ENCODE measurements around the gene TMEM87B. TPM values are rescaled to one million over a fixed set of nuclear protein-coding genes. Genes with fewer than 3 reads are reported as not detected.
A peak's percentile ranks its signal among the peaks of the same experiment; 100 is the strongest.

Gene TMEM87B
- total RNA-seq, 1 donor: 112 TPM

DNA sequence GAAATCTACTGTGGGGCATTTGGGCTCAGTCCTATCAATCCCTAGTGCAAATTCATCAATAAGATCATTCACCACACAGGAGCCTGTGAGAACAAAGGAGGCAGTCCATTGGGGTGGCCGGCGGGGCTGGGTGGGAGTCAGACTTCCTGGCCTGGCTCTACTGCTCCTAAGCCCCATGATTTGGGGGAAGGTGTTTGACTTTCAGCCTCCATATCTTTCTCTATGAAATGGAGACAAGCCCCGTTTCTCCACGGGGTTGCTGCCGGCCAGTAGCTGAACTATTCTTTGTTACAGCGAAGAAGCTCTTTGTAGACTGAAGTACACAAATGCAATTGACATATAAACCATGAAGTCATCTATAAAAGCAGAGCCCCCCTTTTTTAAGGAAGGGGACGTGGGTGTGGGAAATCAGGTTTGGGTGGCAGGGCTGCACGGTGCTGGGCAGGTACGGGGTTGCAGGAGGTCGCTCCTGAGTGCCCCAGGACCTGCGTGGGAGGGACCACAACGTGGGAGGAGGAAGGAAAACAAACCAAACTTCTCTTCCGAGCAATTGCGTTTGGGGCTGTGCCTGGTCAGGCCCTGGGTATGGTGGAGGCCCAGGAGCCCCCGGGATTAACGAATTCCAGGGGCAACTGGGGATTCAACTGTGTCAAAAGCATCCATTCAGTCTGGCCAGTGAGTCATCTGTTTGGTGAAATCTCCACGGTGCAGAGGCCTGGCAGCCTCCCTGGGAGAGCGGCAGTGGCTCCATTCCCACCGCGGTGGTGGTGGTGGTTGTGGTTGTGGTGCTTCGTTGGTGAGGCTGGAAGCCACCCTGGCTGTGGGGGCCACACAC lies 101.3 kb downstream of the TMEM87B start:
- peak; percentile 53 for DNase-seq (ENCODE audit: low read depth)
- TF ChIP-seq, protein P1, sequence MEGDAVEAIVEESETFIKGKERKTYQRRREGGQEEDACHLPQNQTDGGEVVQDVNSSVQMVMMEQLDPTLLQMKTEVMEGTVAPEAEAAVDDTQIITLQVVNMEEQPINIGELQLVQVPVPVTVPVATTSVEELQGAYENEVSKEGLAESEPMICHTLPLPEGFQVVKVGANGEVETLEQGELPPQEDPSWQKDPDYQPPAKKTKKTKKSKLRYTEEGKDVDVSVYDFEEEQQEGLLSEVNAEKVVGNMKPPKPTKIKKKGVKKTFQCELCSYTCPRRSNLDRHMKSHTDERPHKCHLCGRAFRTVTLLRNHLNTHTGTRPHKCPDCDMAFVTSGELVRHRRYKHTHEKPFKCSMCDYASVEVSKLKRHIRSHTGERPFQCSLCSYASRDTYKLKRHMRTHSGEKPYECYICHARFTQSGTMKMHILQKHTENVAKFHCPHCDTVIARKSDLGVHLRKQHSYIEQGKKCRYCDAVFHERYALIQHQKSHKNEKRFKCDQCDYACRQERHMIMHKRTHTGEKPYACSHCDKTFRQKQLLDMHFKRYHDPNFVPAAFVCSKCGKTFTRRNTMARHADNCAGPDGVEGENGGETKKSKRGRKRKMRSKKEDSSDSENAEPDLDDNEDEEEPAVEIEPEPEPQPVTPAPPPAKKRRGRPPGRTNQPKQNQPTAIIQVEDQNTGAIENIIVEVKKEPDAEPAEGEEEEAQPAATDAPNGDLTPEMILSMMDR (IDR thresholded peaks at IDR 0.05; ENCODE audit: insufficient read depth, low read depth, low read length): no peak

DNA sequence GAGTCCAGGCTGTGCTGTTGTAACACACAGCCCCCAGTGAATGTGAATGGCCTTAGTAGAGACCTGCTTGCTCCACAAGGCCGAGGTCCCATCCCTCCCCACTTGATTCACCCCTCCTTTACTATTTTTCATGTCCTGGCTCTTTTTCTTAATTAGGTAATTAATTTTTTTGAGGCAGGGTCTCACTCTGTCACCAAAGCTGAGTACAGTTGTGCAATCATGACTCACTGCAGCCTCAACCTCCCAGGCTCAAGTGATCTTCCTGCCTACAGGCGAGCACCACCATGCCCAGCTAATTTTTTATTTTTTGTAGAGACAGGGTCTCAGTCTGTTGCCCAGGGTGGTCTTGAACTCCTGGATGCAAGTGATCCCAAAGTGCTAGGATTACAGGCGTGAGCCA lies 102.4 kb downstream of the TMEM87B start:
- no peak overlapping the region for H3K4me3 ChIP-seq (ENCODE audit: low read depth, low read length)
- no peak for DNase-seq (ENCODE audit: low read depth)
- TF ChIP-seq, protein P1 (IDR thresholded peaks at IDR 0.05; ENCODE audit: insufficient read depth, low read depth, low read length): no peak

More for the DNA sequence above, 101.3 kb downstream of the TMEM87B start:
- H3K4me3 ChIP-seq (ENCODE audit: low read depth, low read length): no peak overlapping the region

DNA sequence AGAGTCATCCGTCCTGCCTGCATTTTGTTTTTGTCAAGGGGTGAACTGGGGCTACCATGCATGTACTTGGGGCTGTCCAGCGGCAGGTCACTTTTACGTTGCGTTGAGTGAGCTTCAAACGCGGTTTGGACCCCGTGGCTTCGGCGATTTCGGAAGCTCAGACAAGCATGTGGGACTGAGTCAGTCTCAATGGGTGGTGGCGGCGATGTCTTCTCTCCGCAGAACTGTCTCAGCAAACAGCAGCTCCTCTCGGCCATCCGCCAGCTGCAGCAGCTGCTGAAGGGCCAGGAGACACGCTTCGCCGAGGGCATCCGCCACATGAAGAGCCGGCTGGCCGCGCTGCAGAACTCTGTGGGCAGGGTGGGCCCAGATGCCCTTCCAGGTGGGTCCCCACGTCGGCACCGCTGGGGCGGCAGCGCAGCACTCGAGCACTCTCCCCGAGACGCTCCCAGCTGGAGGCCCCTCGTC lies 104.4 kb downstream of the TMEM87B start:
- TF ChIP-seq, protein P1 (IDR thresholded peaks at IDR 0.05; ENCODE audit: insufficient read depth, low read depth, low read length): no peak
- no peak for DNase-seq (ENCODE audit: low read depth)
- no peak overlapping the region for H3K4me3 ChIP-seq (ENCODE audit: low read depth, low read length)

DNA sequence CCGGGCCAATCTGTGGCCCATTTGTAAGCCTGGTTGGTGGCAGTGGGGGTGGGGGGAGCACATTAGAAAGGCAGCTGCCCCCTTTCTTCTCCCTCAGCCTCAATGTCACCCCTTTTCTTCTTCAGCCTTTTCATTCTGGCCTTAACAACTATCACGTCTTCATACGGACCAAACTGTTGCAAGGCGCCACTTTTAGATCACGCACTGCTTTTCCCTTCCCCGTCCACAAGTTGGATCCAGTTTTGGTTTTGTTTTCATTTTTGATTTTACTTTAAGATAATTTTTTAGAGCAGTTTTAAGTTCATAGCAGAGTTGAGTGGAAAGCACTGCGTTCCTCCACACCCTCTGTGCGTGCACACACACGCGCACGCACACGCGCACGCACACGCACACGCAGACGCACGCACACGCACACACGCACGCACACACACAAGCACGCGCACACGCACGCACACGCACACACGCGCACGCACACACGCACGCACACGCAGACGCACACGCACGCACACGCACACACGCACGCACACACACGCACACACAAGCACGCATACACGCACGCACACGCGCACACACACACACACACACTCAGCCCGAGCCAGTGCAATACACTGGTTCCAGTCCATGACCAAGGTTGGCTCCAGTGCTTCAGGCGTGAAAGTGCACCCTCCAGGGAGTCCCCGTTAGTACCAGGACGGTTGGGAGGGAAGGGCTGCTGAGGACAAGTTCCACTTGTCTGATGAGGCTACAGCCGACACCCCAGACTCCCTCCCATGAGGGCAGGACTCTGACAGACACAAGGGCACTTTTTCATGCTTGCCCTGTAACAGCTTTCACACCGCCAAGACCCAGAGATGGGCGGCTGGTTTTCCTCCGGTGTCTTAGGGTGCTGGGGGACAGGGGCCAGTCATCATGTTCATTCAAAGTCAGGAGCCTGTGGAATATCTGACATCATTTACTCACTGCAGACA lies 105.5 kb downstream of the TMEM87B start:
- DNase-seq (ENCODE audit: low read depth): no peak
- H3K4me3 ChIP-seq (ENCODE audit: low read depth, low read length): no peak overlapping the region
- TF ChIP-seq, protein P1 (IDR thresholded peaks at IDR 0.05; ENCODE audit: insufficient read depth, low read depth, low read length): no peak

DNA sequence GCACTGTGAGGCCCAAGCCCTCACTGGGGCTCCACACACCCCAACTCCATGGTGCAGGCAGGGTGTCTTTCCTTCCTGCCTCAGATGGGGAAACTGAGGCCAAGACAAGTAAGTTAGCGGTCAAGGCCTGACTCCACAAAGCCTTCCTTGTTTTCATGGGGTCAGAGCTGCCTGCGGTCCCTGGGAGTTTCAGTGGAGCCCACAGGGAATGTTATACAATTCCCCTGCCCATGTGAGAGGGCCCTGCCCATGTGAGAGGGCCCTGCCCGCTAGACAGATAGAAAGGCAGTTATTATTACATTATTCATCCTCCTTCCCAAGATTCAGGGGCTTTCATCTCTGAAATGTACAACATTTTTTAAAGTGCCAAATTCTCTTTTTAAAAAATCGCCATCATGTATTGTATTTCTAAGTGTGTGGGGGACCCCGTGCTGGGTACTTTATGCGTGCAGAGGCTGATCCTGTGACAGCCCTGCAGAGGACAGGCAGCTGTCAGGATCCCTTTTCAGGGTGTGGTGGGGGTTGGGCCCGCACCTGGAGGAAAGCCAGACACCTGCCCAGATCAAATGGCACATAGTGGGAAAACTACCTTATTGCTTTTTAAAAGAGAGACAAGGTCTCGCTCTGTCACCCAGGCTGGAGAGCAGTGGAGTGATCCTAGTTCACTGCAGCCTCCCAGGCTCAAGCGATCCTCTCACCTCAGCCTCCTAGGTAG lies 106.5 kb downstream of the TMEM87B start:
- no peak for DNase-seq (ENCODE audit: low read depth)
- TF ChIP-seq, protein P1 (IDR thresholded peaks at IDR 0.05; ENCODE audit: insufficient read depth, low read depth, low read length): no peak

DNA sequence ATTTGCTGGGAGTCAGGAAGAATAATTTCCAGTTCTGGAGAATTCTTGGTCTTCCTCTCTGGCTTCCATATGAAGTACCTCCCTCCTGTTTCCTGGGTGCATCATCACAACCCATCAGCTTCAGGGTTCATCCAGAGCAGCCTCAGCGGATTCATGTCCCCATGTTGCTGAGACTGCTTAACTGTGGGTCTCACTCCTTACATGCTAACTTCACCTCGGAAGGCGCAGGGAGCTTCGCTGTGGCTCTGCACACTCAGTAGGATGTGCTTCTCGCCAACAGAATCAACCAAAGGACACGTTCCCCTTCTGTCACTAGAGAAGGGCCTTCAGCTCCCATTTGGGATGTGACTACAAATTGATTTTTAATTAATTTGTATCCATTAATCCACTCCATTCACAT lies 107.3 kb downstream of the TMEM87B start:
- TF ChIP-seq, protein P1 (IDR thresholded peaks at IDR 0.05; ENCODE audit: insufficient read depth, low read depth, low read length): no peak
- H3K4me3 ChIP-seq (ENCODE audit: low read depth, low read length): no peak overlapping the region
- no peak for DNase-seq (ENCODE audit: low read depth)

More for the DNA sequence above, 106.5 kb downstream of the TMEM87B start:
- no peak overlapping the region for H3K4me3 ChIP-seq (ENCODE audit: low read depth, low read length)
